Psoas muscle (tissue), 8 donors: ENCODE results near the gene ATP8B4. TPM values are rescaled to one million over a fixed set of nuclear protein-coding genes. Genes with fewer than 3 reads are reported as not detected.

Source experiments
- ATAC-seq, 4 donors: fragments of 200-7000 bp; cut with Tn5 transposase; one replicate each; pipeline ENCODE4 v1.9.1; 2020; ENCODE audit warnings: moderate library complexity in 3 of 4, mild to moderate bottlenecking in 2 of 4
- DNase-seq, 2 donors: peaks; one replicate each; pipeline ENCODE4 v3.0.0-alpha.2; 2020
- H3K27ac ChIP-seq: fragments of 200-600 bp; one replicate; pipeline ENCODE4 v1.8.0; 2022
- H3K27me3 ChIP-seq, 3 donors: fragments of 200-600 bp in 1 of 3; one replicate each; pipeline versions ENCODE4 v1.6.1 to v1.8.0; 2013 to 2022; ENCODE audit warnings: low read length in 2 of 3, mild to moderate bottlenecking in 2 of 3, moderate library complexity in 1 of 3; ENCODE audit not compliant: insufficient read depth in 3 of 3
- H3K36me3 ChIP-seq, 2 donors: fragments of 200-600 bp in 1 of 2; one replicate each; pipeline versions ENCODE4 v1.6.1 to v1.8.0; 2013 to 2022; ENCODE audit warnings: low read depth in 1 of 2, mild to moderate bottlenecking in 1 of 2, moderate library complexity in 1 of 2; ENCODE audit not compliant: insufficient read depth in 1 of 2
- H3K4me1 ChIP-seq: fragments of 200-600 bp; one replicate; pipeline ENCODE4 v1.8.0; 2022
- H3K4me3 ChIP-seq: fragments of 200-600 bp; one replicate; pipeline ENCODE4 v1.8.0; 2022; ENCODE audit warnings: mild to moderate bottlenecking
- H3K9me3 ChIP-seq: fragments of 200-600 bp; one replicate; pipeline ENCODE4 v1.8.0; 2022
- CTCF ChIP-seq: fragments of 200-600 bp; IDR thresholded peaks from one replicate; pipeline ENCODE4 v1.8.0; 2022; ENCODE audit warnings: antibody characterized with exemption
- WGBS, 3 donors: extraction: QIAGEN DNeasy Blood & Tissue Kit; methylation state at CpG; one replicate each; pipeline versions ENCODE4 v1.1.6 to v1.1.7; 2013; 5-methylcytosine and 5-hydroxymethylcytosine counted together
- intact Hi-C, 2 donors: fragments of 100-400 bp; cut with DNase I; formaldehyde crosslinking; loops; one replicate each; pipeline versions ENCODE4 v1.11.0 to v1.14.2; 2022
- polyA plus RNA-seq, 3 donors: library from polyadenylated mRNA; stranded (reverse); fragments of 200-250 nt; gene quantifications; one replicate each; pipeline ENCODE4 v1.2.3, GENCODE V29; 2013
- total RNA-seq, 4 donors: library from RNA; stranded (reverse); fragmentation: NEBNext Ultra II Directional in 2 of 4; extraction: Animal tissue kit (Norgen Biotek cat#: 25700) in 2 of 4; gene quantifications; one replicate each; pipeline versions ENCODE4 v1.2.1 to v1.2.4, GENCODE V29; 2021 to 2023
- donor health status: healthy with polysubstance abuse.
- donor health status: DM: no; HTN: no; CAD: no; lungs with moderate emphysema.
- donor health status: Bipolar disorder and iron deficiency.
- donor health status: healthy.
- donor health status: DM: yes; HTN: yes; CAD: no.
- donor health status: DM: no; HTN: no; CAD: no.
- donor health status: DM: no; HTN: no; CAD: no.
- donor health status: DM: yes; HTN: yes; CAD: no.

Gene ATP8B4
- total and polyA plus RNA-seq, 7 donors = 0.25 to 2.2 (median 1.0) TPM

- Histone ChIP-seq H3K27me3 (no peaks in the 10 kb centered on the region), H3K9me3 (no peaks in the 10 kb centered on the region), H3K4me3 (no peak overlapping the region), H3K4me1 (no peaks in the 10 kb centered on the region), H3K27ac (no peak overlapping the region), H3K36me3 (no peaks in the 10 kb centered on the region)
- ATAC-seq (no peak), DNase-seq (no peak)
- WGBS, 3 donors = 29 to 40% (median 36%) methylated on average over 5 of the region's 5 CpGs
- no peak for TF ChIP-seq CTCF
- intact Hi-C loops = no loop called here
Observed at GRCh38 chr15:50057905-50058639, 61.0 kb downstream of the ATP8B4 start.

- intact Hi-C loops = no loop called here
- no peaks in the 10 kb centered on the region for H3K36me3 ChIP-seq
- no peak overlapping the region for H3K4me3 ChIP-seq
- no peak for ATAC-seq
- no peaks in the 10 kb centered on the region for H3K27me3 ChIP-seq
- no peak overlapping the region for H3K27ac ChIP-seq
- TF ChIP-seq CTCF = no peak
- no peaks in the 10 kb centered on the region for H3K4me1 ChIP-seq
- WGBS, 3 donors = 93 to 97% (median 94%) methylated on average over 4 of the region's 4 CpGs
- H3K9me3 ChIP-seq = no peaks in the 10 kb centered on the region
- no peak for DNase-seq
Observed at GRCh38 chr15:50057196-50057595, 61.8 kb downstream of the ATP8B4 start.

DNA sequence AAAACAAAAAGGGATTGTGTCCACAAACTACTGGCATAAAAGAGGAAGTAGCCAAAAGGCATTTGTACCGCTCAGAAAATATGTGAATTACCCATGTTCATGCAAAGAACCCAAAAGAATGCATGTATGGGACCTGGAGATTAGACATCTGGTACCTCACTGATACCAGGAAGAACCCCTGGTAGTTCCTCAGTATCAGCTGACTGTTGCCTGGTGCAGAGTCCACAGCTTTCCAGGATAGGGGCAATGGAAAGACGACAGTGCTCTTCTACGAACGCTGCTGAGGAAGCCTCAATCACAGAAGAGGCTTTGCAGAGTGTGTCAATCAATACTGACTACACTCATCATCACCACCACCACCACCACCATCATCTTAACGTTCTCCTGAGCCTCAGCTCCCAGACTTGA lies 63.3 kb downstream of the ATP8B4 start:
- Histone ChIP-seq H3K4me3 (no peak overlapping the region), H3K36me3 (no peaks in the 10 kb centered on the region), H3K9me3 (no peaks in the 10 kb centered on the region), H3K27me3 (no peaks in the 10 kb centered on the region), H3K27ac (peak overlapping the region; percentile 17), H3K4me1 (no peaks in the 10 kb centered on the region)
- no peak for ATAC-seq
- TF ChIP-seq CTCF = no peak
- intact Hi-C loops = no loop called here
- WGBS, 3 donors = 73 to 76% (median 73%) methylated on average over 5 of the region's 5 CpGs
- no peak for DNase-seq

- 13 to 34% (median 33%) methylated on average over 1 of the region's 1 CpG for WGBS, 3 donors
- no peak for TF ChIP-seq CTCF
- DNase-seq = no peak
- peak in 3 of 4 donors; percentile 44 to 64 (median 49) for ATAC-seq
- Histone ChIP-seq H3K27me3 (no peaks in the 10 kb centered on the region), H3K27ac (peak overlapping the region; percentile 19), H3K9me3 (no peaks in the 10 kb centered on the region), H3K4me1 (no peaks in the 10 kb centered on the region), H3K4me3 (no peak overlapping the region), H3K36me3 (no peaks in the 10 kb centered on the region)
- intact Hi-C loops = no loop called here
Observed at GRCh38 chr15:50055332-50055731, 63.7 kb downstream of the ATP8B4 start.
